ENCODE measurements around the gene GNG8.

DNA sequence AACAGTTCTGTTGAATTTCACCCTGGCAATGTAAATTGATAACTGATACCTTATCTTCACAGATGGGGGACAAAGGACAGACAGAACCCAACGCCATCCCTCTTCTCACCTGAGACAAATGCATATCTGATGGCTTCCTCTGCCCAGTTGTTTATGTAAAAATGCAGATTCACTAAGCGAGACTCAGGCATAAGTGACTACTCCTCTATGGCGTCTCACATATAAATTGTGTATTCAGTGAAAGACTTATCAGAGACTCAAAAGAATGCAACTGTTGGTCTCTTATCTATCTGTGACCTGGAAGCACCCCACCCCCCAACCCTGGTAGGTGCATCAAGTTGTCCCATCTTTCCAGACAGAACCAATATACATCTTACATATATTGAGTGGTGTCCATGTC, 48.1 kb downstream of the GNG8 start:
- TF ChIP-seq, protein P1, sequence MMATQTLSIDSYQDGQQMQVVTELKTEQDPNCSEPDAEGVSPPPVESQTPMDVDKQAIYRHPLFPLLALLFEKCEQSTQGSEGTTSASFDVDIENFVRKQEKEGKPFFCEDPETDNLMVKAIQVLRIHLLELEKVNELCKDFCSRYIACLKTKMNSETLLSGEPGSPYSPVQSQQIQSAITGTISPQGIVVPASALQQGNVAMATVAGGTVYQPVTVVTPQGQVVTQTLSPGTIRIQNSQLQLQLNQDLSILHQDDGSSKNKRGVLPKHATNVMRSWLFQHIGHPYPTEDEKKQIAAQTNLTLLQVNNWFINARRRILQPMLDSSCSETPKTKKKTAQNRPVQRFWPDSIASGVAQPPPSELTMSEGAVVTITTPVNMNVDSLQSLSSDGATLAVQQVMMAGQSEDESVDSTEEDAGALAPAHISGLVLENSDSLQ (IDR thresholded peaks at IDR 0.05): no peak
- TF ChIP-seq SP1 (IDR thresholded peaks at IDR 0.05) (no peak), BHLHE40 (IDR thresholded peaks at IDR 0.05; ENCODE audit: borderline replicate concordance) (no peak), ZNF384 (IDR thresholded peaks at IDR 0.05) (no peak), SUZ12 (IDR thresholded peaks at IDR 0.05) (no peak), HDGF (IDR thresholded peaks at IDR 0.05; ENCODE audit: borderline replicate concordance) (no peak), LEF1 (IDR thresholded peaks at IDR 0.05; ENCODE audit: borderline replicate concordance) (no peak), ELF4 (IDR thresholded peaks at IDR 0.05) (no peak), FOXM1 (IDR thresholded peaks at IDR 0.05; ENCODE audit: borderline replicate concordance) (no peak), TARDBP (IDR thresholded peaks at IDR 0.05) (no peak), FOXK2 (IDR thresholded peaks at IDR 0.05) (no peak), L3MBTL2 (conservative IDR thresholded peaks at IDR 0.05) (no peak), NFRKB (IDR thresholded peaks at IDR 0.05) (no peak)
